GM12878 (cell line): ENCODE results near the gene GPR153. TPM values are rescaled to one million over a fixed set of nuclear protein-coding genes. Genes with fewer than 3 reads are reported as not detected.

Source experiments
- ATAC-seq: fragments of 200-7000 bp; cut with Tn5 transposase; 3 replicates; pipeline ENCODE4 v1.9.1; 2020; ENCODE audit warnings: mild to moderate bottlenecking, moderate library complexity
- BruUV-seq: library from RNA; stranded (reverse); fragments of 400-500 nt; replicated peaks from 2 replicates; lab custom pipeline; 2021; lab: Mats Ljungman, UMichigan
- CTCF ChIA-PET: fragments of 300-600 bp; sonication (Branson Sonifier 250); formaldehyde crosslinking; extraction: SDS; loops from one replicate; lab custom pipeline; 2021; ENCODE audit warnings: inconsistent platforms; lab: Yijun Ruan, JAX
- POLR2A ChIA-PET: fragments of 350-600 bp; formaldehyde crosslinking; extraction: SDS; loops from one replicate; lab custom pipeline; 2021; ENCODE audit warnings: inconsistent platforms; lab: Charles Lee
- RAD21 ChIA-PET: fragments of 300-600 bp; sonication (Branson Sonifier 250); formaldehyde crosslinking; loops from one replicate; lab custom pipeline; 2023; ENCODE audit warnings: antibody characterized with exemption; ENCODE audit not compliant: unreplicated experiment; lab: Charles Lee
- SMC1A ChIA-PET: fragments of 300-600 bp; sonication (Branson Sonifier 250); formaldehyde crosslinking; loops from one replicate; lab custom pipeline; 2023; ENCODE audit not compliant: unreplicated experiment, uncharacterized antibody; lab: Charles Lee
- DNase-seq: peaks from one replicate; pipeline ENCODE4 v3.0.0-alpha.2; 2011; ENCODE audit warnings: low read depth, low spot score
- FAIRE-seq: peaks from 3 replicates; lab custom pipeline; 2011; peaks lifted over from hg19 to GRCh38; lab: Jason Lieb, UNC
- H2AFZ ChIP-seq: 2 replicates; pipeline ENCODE4 v1.6.0; 2011; ENCODE audit warnings: low read depth, low read length, control low read depth; ENCODE audit not compliant: control insufficient read depth
- H3K27ac ChIP-seq: 2 replicates; pipeline ENCODE4 v1.5.1; 2011; ENCODE audit warnings: control low read depth; ENCODE audit not compliant: control insufficient read depth, insufficient read depth
- H3K27me3 ChIP-seq, 2 experiments: replicated peaks in 1 of 2; 2 replicates each; pipeline versions ENCODE4 v1.6.0 to v1.6.1; 2011; ENCODE audit warnings: low read length in 1 of 2; ENCODE audit not compliant: control insufficient read depth in 2 of 2, insufficient read depth in 2 of 2
- H3K36me3 ChIP-seq, 2 experiments: 2 replicates each; pipeline ENCODE4 v1.5.1; 2011; ENCODE audit warnings: low read length in 1 of 2; ENCODE audit not compliant: control insufficient read depth in 2 of 2, insufficient read depth in 2 of 2
- H3K4me1 ChIP-seq: 2 replicates; pipeline ENCODE4 v1.6.1; 2011; ENCODE audit warnings: mild to moderate bottlenecking, low read length, moderate library complexity, mixed read lengths; ENCODE audit not compliant: control insufficient read depth, insufficient read depth
- H3K4me2 ChIP-seq: 2 replicates; pipeline ENCODE4 v1.6.0; 2011; ENCODE audit warnings: control low read depth; ENCODE audit not compliant: control insufficient read depth, insufficient read depth
- H3K4me3 ChIP-seq: fragments of 200-600 bp; sonication (generic); 2 replicates; pipeline ENCODE4 v1.5.1; 2016
- H3K79me2 ChIP-seq: 2 replicates; pipeline ENCODE4 v1.6.0; 2011; ENCODE audit warnings: low read length; ENCODE audit not compliant: control insufficient read depth, insufficient read depth
- H3K9ac ChIP-seq: 2 replicates; pipeline ENCODE4 v1.8.0; 2011; ENCODE audit warnings: low read length, control low read depth, mixed read lengths; ENCODE audit not compliant: control insufficient read depth, insufficient read depth
- H3K9me3 ChIP-seq: replicated peaks from 3 replicates; pipeline ENCODE4 v1.5.1; 2011; ENCODE audit warnings: mild to moderate bottlenecking, low read length; ENCODE audit not compliant: control insufficient read depth, insufficient read depth
- H4K20me1 ChIP-seq: 2 replicates; pipeline ENCODE4 v1.6.0; 2011; ENCODE audit not compliant: control insufficient read depth, insufficient read depth
- BCL11A ChIP-seq: IDR thresholded peaks from 2 replicates; pipeline ENCODE4 v1.6.1; 2011; ENCODE audit warnings: low read depth, low read length
- CEBPB ChIP-seq, 2 experiments: fragments of 150-350 bp in 1 of 2; IDR thresholded peaks; 2 replicates each; pipeline ENCODE4 v1.6.1; 2012 to 2014; ENCODE audit warnings: low read depth in 2 of 2, low read length in 2 of 2, borderline replicate concordance in 1 of 2, inconsistent platforms in 1 of 2
- EED ChIP-seq: sonication (generic); IDR thresholded peaks from 2 replicates; pipeline ENCODE4 v1.6.1; 2016; ENCODE audit warnings: antibody characterized with exemption, low read depth
- EZH2 ChIP-seq: IDR thresholded peaks from 2 replicates; pipeline ENCODE4 v1.6.1; 2012; ENCODE audit warnings: low read depth, mild to moderate bottlenecking, control low read depth, inconsistent platforms, low read length, borderline replicate concordance; ENCODE audit not compliant: control insufficient read depth
- NBN ChIP-seq: fragments of 450-650 bp; IDR thresholded peaks from 2 replicates; pipeline ENCODE4 v1.6.1; 2016
- RAD21 ChIP-seq: IDR thresholded peaks from 2 replicates; pipeline ENCODE4 v1.6.1; 2011; ENCODE audit warnings: mild to moderate bottlenecking, low read depth, low read length, moderate library complexity; ENCODE audit not compliant: insufficient read depth
- SIN3A ChIP-seq: IDR thresholded peaks from 2 replicates; pipeline ENCODE4 v1.6.1; 2012; ENCODE audit warnings: low read depth, low read length, improper control_type of control experiment
- SUPT20H ChIP-seq: IDR thresholded peaks from 2 replicates; pipeline ENCODE4 v1.6.1; 2011; ENCODE audit warnings: low read depth, mild to moderate bottlenecking, low read length, moderate library complexity, borderline replicate concordance; ENCODE audit not compliant: control insufficient read depth
- SUZ12 ChIP-seq: fragments of 200-600 bp; sonication (generic); IDR thresholded peaks from one replicate; pipeline ENCODE4 v1.6.1; 2018; ENCODE audit warnings: antibody characterized with exemption, mild to moderate bottlenecking; ENCODE audit not compliant: unreplicated experiment
- TCF7 ChIP-seq: IDR thresholded peaks from 2 replicates; pipeline ENCODE4 v1.6.1; 2014; ENCODE audit warnings: antibody characterized with exemption, borderline replicate concordance
- ZNF622 ChIP-seq: fragments of 450-650 bp; IDR thresholded peaks from 2 replicates; pipeline ENCODE4 v1.6.1; 2017; ENCODE audit warnings: mild to moderate bottlenecking, inconsistent platforms
- WGBS: methylation state at CpG from one replicate; pipeline ENCODE4 v1.1.6; 2016; ENCODE audit warnings: low lambda C conversion rate; ENCODE audit not compliant: insufficient replicate concordance, insufficient coverage; ENCODE audit errors: missing lambda C conversion rate; 5-methylcytosine and 5-hydroxymethylcytosine counted together
- in situ Hi-C: fragments of 300-500 bp; cut with MboI; formaldehyde crosslinking; loops from 9 replicates; pipeline ENCODE4 v1.14.3; 2018; ENCODE audit warnings: mixed read lengths
- intact Hi-C: fragments of 100-400 bp; cut with micrococcal nuclease; formaldehyde crosslinking; loops from one replicate; pipeline ENCODE4 v1.14.2; 2022; ENCODE audit not compliant: unreplicated experiment
- polyA plus RNA-seq, 11 experiments: library from polyadenylated mRNA; depleted of rRNA in 4 of 11; unstranded in 6 of 11; stranded (reverse) in 5 of 11; fragments of >200 nt; fragmentation: Nextera tagmentation in 4 of 11; fragmentation: Illumina TruSeq in 1 of 11; extraction: Ambion mirVana in 4 of 11; extraction: Trizol in 1 of 11; gene quantifications; 1 replicate in 1 of 11; 2 replicates in 10 of 11; pipeline versions ENCODE4 v1.2.1 to v1.2.3, GENCODE V29; 2011 to 2016; ENCODE audit warnings: inconsistent platforms in 2 of 11, missing spikeins in 2 of 11, low read depth in 1 of 11
- total RNA-seq, 4 experiments: library from RNA; depleted of rRNA in 3 of 4; stranded (reverse); fragments of >200 nt in 3 of 4; fragmentation: Illumina TruSeq in 1 of 4; extraction: Trizol in 1 of 4; gene quantifications; 2 replicates each; pipeline versions ENCODE4 v1.2.1 to v1.2.3, GENCODE V29; 2013 to 2021
- TF ChIP-seq, protein P1 (sequence below): IDR thresholded peaks from 2 replicates; pipeline ENCODE4 v1.6.1; 2012; ENCODE audit warnings: low read depth, low read length, improper control_type of control experiment
- TF ChIP-seq, protein P2 (sequence below): fragments of 450-650 bp; formaldehyde crosslinking; IDR thresholded peaks from 2 replicates; pipeline ENCODE4 v1.4.0; 2022; ENCODE audit warnings: mild to moderate bottlenecking, moderate library complexity

GPR153 gene
- total and polyA plus RNA-seq, 10 of the 15 experiments (the other 5 are each of a cell fraction or from before 2014, with no cell fraction given), result 0.04 to 2.2 (median 0.54) TPM

DNA sequence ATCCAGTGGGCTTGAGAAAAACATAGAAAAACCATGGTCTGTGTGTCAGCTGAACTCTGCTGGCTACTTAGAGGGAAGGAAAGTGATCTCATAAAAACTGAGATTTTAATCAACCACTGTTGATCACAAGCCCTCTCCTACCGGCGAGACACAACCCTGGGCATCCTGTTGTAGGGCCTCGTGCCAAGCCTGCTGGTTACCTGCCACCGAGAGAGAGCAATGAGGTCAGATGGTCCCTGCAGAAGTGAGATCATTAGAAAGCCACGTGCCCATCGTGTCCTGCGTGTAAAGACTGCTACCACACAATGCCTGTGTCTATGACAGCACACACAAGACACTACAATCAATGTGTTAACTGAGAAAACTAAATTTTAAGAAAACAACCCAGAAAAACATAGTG is 41.7 kb upstream of the GPR153 start (continued):
- TF ChIP-seq SIN3A, result no peak
- TF ChIP-seq TCF7, result no peak
- TF ChIP-seq, protein P1, sequence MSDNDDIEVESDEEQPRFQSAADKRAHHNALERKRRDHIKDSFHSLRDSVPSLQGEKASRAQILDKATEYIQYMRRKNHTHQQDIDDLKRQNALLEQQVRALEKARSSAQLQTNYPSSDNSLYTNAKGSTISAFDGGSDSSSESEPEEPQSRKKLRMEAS, result no peak
- no peak for TF ChIP-seq NBN
- TF ChIP-seq SUZ12, result no peak
- TF ChIP-seq RAD21, result no peak

DNA sequence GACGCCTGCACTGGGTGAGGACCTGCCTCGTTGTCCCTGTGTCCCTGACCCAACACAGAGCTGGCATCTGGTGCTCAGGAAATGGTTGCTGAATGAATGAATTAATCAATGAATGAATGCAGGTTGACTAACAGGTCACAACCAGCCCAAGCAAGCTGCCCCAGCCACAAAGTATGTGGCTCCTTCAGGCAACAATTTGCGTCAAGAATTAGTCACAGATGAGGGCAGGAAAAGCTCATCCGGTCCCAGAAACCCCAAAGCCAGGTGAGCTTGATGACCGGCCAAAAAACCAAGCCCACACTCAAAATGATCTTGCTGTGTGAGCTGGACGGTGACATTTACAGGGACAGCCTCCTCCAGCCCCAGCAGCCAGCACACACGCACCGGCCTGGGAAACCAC is 40.6 kb upstream of the GPR153 start:
- Histone ChIP-seq H3K4me2 (no peak overlapping the region), H3K27me3 (no peaks in the 10 kb centered on the region), H3K9ac (no peak overlapping the region), H3K4me1 (peaks cover 4% of the 10 kb centered on the region; the same call in 1 of the 2 replicates), H3K27ac (no peak overlapping the region), H3K4me3 (no peak overlapping the region), H2AFZ (no peak overlapping the region), H3K36me3 (peaks cover 0 to 3% of the 10 kb centered on the region in 2 experiments; a peak in 3 of 4 replicates), H3K79me2 (no peaks in the 10 kb centered on the region), H4K20me1 (no peaks in the 10 kb centered on the region), H3K9me3 (no peaks in the 10 kb centered on the region)
- no peak for DNase-seq
- ChIA-PET POLR2A (interaction anchor here (0.6 kb wide), 1 partner anchor 46 kb away, joined by 5 read pairs; no protein-coding TSS in a partner anchor), CTCF (no interaction called here), SMC1A (no interaction called here), RAD21 (no interaction called here)
- in situ Hi-C loops, result no loop called here
- BruUV-seq, result no TSS peak
- whole genome bisulfite sequencing, result 91% methylated on average over 8 of the region's 8 CpGs
- no peak for ATAC-seq
- intact Hi-C loops, result no loop called here
- FAIRE-seq, result no peak
- TF ChIP-seq SUPT20H (no peak), EZH2 (no peak), CEBPB (IDR thresholded peaks at IDR 0.05; ENCODE audit: borderline replicate concordance in 1 of 2, low read depth in 2 of 2, low read length in 2 of 2) (no peak), EED (no peak), ZNF622 (no peak), BCL11A (no peak)
- TF ChIP-seq, protein P2, sequence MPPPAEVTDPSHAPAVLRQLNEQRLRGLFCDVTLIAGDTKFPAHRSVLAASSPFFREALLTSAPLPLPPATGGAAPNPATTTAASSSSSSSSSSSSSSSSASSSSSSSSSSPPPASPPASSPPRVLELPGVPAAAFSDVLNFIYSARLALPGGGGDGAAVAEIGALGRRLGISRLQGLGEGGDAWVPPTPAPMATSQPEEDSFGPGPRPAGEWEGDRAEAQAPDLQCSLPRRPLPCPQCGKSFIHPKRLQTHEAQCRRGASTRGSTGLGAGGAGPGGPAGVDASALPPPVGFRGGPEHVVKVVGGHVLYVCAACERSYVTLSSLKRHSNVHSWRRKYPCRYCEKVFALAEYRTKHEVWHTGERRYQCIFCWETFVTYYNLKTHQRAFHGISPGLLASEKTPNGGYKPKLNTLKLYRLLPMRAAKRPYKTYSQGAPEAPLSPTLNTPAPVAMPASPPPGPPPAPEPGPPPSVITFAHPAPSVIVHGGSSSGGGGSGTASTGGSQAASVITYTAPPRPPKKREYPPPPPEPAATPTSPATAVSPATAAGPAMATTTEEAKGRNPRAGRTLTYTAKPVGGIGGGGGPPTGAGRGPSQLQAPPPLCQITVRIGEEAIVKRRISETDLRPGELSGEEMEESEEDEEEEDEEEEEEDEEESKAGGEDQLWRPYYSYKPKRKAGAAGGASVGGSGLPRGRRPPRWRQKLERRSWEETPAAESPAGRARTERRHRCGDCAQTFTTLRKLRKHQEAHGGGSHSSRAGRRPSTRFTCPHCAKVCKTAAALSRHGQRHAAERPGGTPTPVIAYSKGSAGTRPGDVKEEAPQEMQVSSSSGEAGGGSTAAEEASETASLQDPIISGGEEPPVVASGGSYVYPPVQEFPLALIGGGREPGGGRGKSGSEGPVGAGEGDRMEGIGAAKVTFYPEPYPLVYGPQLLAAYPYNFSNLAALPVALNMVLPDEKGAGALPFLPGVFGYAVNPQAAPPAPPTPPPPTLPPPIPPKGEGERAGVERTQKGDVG (CRISPR knock-in tag), result no peak
